ENCODE measurements around the gene HJURP.

HJURP gene

DNA sequence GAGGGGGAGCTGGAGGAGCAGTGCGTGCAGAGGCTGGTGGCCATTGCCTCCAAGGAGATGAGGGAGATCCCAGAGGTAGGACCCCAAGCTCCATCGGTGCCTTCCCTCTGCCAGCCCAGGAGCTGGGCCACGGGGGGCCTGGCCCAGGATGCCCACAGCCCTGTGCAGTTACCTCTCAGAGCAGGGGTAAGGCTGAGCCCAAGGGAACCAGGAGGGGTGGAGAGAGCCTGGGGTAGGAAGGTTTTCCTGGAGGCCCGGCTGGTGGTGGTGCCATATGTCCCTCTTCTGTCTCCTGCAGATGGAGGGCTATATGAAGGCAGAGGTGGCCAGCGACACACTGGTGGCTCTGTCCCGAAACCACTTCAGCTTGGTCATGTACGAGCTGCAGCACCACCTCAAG lies 64.8 kb downstream of the HJURP start:
- DNase-seq = no peak

All from DMS79 (cell line).